ENCODE results near the gene KL. TPM values are rescaled to one million over a fixed set of nuclear protein-coding genes. Genes with fewer than 3 reads are reported as not detected.

The KL gene
- total RNA-seq, 1 experiment from 2014 or later, result 1.5 TPM

DNA sequence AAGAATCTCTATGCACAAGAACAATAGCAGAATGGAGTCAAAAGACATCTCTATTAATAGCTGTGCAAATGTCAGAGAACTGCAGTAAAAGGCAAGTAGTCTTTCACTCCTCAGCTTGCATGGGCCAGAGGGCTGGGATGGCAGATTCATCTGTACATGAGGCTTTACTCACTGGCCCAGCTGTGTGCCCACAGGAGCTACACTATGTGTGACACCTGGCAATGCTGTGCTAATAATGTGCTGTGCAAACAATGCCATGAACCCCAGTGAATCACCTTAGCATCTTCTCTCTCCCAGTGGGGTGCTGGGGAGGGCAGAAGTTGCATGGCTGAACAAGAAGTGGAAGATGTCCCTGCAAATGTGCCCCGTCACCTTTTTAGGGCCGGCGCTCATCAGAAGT is 73.1 kb downstream of the KL start:
- intact Hi-C loops (cut with micrococcal nuclease; ENCODE audit: unreplicated experiment), result no loop called here
- no peak overlapping the region for H3K4me3 ChIP-seq (ENCODE audit: low read depth, low read length, poor library complexity, severe bottlenecking)
- ChIA-PET POLR2A (ENCODE audit: low non-redundant PET) (no interaction called here), CTCF (no interaction called here)
- no peak for TF ChIP-seq EZH2 (IDR thresholded peaks at IDR 0.05; ENCODE audit: borderline replicate concordance, low read depth, low read length, poor library complexity, severe bottlenecking)
- TF ChIP-seq, protein P1, sequence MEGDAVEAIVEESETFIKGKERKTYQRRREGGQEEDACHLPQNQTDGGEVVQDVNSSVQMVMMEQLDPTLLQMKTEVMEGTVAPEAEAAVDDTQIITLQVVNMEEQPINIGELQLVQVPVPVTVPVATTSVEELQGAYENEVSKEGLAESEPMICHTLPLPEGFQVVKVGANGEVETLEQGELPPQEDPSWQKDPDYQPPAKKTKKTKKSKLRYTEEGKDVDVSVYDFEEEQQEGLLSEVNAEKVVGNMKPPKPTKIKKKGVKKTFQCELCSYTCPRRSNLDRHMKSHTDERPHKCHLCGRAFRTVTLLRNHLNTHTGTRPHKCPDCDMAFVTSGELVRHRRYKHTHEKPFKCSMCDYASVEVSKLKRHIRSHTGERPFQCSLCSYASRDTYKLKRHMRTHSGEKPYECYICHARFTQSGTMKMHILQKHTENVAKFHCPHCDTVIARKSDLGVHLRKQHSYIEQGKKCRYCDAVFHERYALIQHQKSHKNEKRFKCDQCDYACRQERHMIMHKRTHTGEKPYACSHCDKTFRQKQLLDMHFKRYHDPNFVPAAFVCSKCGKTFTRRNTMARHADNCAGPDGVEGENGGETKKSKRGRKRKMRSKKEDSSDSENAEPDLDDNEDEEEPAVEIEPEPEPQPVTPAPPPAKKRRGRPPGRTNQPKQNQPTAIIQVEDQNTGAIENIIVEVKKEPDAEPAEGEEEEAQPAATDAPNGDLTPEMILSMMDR (conservative IDR thresholded peaks at IDR 0.05; ENCODE audit: low read depth, low read length), result no peak
- peaks cover 5% of the 10 kb centered on the region for H3K4me1 ChIP-seq (ENCODE audit: insufficient read depth, low read length, poor library complexity, severe bottlenecking)
- DNase-seq (ENCODE audit: low spot score), result no peak
- no peak overlapping the region for H3K27ac ChIP-seq (ENCODE audit: low read depth, low read length, poor library complexity, severe bottlenecking)
- H3K36me3 ChIP-seq (ENCODE audit: insufficient read depth, low read length, poor library complexity, severe bottlenecking), result no peaks in the 10 kb centered on the region
- H3K27me3 ChIP-seq (replicated peaks; ENCODE audit: insufficient read depth, low read depth, low read length, poor library complexity), result no peaks in the 10 kb centered on the region
- H3K9me3 ChIP-seq (ENCODE audit: low read depth, low read length, poor library complexity, severe bottlenecking), result no peaks in the 10 kb centered on the region
- no TSS peak for BruUV-seq (replicated peaks)

DNA sequence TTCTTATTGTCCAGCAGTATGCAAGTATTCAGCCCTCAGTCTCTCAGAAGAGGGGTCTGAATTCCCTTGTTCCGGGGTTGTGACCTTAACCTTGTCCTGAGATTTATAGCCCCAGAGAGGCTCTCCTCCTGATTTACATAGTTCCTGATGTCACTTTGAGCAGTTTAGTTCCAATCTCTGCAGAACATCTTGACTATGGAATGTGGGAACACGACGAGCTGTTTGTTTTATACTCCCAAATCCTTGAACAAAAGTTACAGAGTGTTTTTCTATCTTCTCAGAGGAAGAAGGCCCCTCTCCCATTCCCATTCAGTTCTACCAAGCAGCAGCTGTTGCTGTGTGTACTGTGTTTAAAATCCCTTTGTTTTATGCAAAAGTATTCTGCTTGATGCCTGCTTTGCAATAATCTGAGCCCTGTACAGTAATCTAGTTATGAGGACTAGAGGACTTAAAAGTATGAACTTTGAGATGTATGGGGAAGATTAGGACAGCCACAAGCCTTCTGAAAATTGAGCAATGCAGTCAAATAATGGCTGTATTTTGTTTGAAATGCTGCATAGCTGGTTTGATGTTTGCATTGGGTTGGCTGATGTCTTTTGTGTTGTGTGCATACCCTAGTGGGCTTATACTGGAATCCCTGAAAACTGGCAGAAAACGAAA is 74.7 kb downstream of the KL start:
- H3K36me3 ChIP-seq (ENCODE audit: insufficient read depth, low read length, poor library complexity, severe bottlenecking), result no peaks in the 10 kb centered on the region
- no TSS peak for BruUV-seq (replicated peaks)
- CTCF ChIA-PET, result no interaction called here
- TF ChIP-seq, protein P1 (conservative IDR thresholded peaks at IDR 0.05; ENCODE audit: low read depth, low read length), result no peak
- no peak for TF ChIP-seq EZH2 (IDR thresholded peaks at IDR 0.05; ENCODE audit: borderline replicate concordance, low read depth, low read length, poor library complexity, severe bottlenecking)
- POLR2A ChIA-PET (ENCODE audit: low non-redundant PET), result no interaction called here
- H3K27ac ChIP-seq (ENCODE audit: low read depth, low read length, poor library complexity, severe bottlenecking), result no peak overlapping the region
- no peaks in the 10 kb centered on the region for H3K27me3 ChIP-seq (replicated peaks; ENCODE audit: insufficient read depth, low read depth, low read length, poor library complexity)
- intact Hi-C loops (cut with micrococcal nuclease; ENCODE audit: unreplicated experiment), result no loop called here
- H3K4me1 ChIP-seq (ENCODE audit: insufficient read depth, low read length, poor library complexity, severe bottlenecking), result peaks cover 5% of the 10 kb centered on the region
- no peaks in the 10 kb centered on the region for H3K9me3 ChIP-seq (ENCODE audit: low read depth, low read length, poor library complexity, severe bottlenecking)
- H3K4me3 ChIP-seq (ENCODE audit: low read depth, low read length, poor library complexity, severe bottlenecking), result no peak overlapping the region
- no peak for DNase-seq (ENCODE audit: low spot score)

DNA sequence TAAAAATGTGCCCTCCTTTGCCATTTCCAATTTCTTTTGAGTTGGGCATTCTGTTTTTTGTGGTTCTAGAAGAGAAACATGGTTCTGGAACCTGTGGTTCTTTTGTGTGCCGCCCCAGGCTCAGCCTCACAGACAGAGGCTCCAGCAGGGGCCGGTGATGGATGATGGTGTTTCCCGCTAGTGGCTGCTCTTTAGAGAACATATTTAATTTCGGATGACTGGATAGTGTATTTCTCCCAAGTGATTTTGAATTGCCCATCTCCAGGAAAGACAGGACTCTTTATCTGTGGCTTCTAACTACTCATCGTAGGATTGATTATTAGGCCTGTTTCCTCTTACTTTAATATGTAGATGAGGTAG is 75.2 kb downstream of the KL start:
- intact Hi-C loops (cut with micrococcal nuclease; ENCODE audit: unreplicated experiment), result no loop called here
- peaks cover 5% of the 10 kb centered on the region for H3K4me1 ChIP-seq (ENCODE audit: insufficient read depth, low read length, poor library complexity, severe bottlenecking)
- no peak overlapping the region for H3K4me3 ChIP-seq (ENCODE audit: low read depth, low read length, poor library complexity, severe bottlenecking)
- no peak overlapping the region for H3K27ac ChIP-seq (ENCODE audit: low read depth, low read length, poor library complexity, severe bottlenecking)
- H3K36me3 ChIP-seq (ENCODE audit: insufficient read depth, low read length, poor library complexity, severe bottlenecking), result no peaks in the 10 kb centered on the region
- H3K9me3 ChIP-seq (ENCODE audit: low read depth, low read length, poor library complexity, severe bottlenecking), result no peaks in the 10 kb centered on the region
- no peak for TF ChIP-seq EZH2 (IDR thresholded peaks at IDR 0.05; ENCODE audit: borderline replicate concordance, low read depth, low read length, poor library complexity, severe bottlenecking)
- TF ChIP-seq, protein P1 (conservative IDR thresholded peaks at IDR 0.05; ENCODE audit: low read depth, low read length), result no peak
- POLR2A ChIA-PET (ENCODE audit: low non-redundant PET), result no interaction called here
- H3K27me3 ChIP-seq (replicated peaks; ENCODE audit: insufficient read depth, low read depth, low read length, poor library complexity), result no peaks in the 10 kb centered on the region
- no peak for DNase-seq (ENCODE audit: low spot score)
- no TSS peak for BruUV-seq (replicated peaks)
- CTCF ChIA-PET, result no interaction called here

All from A673 (cell line).